ENCODE results near the gene EPB41L1. TPM values are rescaled to one million over a fixed set of nuclear protein-coding genes. Genes with fewer than 3 reads are reported as not detected.

The EPB41L1 gene
- polyA plus RNA-seq, 4 donors = 10.5 to 26.5 (median 12.6) TPM

- FAIRE-seq (no peak), DNase-seq (peak in 1 of 2 donors; percentile 6)
- H3K27me3 ChIP-seq (ENCODE audit: control insufficient read depth in 3 of 3, insufficient read depth in 3 of 3, low read length in 3 of 3) = no peaks in the 10 kb centered on the region
- H3K27ac ChIP-seq (ENCODE audit: low read depth in 1 of 3, low read length in 2 of 3) = peak overlapping the region; percentile 38 to 86 (median 78)
- 0 to 1% (median 1%) methylated on average over 6 of the region's 6 CpGs for WGBS, 3 donors
- H3K4me3 ChIP-seq (ENCODE audit: low read depth in 1 of 3, low read length in 3 of 3) = peak overlapping the region; percentile 75 to 95 (median 86)
- H3K9me3 ChIP-seq (ENCODE audit: control insufficient read depth in 2 of 2, insufficient read depth in 1 of 2, low read depth in 1 of 2, low read length in 1 of 2) = no peaks in the 10 kb centered on the region
- H3K36me3 ChIP-seq (ENCODE audit: control insufficient read depth in 3 of 3, insufficient read depth in 2 of 3, low read depth in 1 of 3, low read length in 3 of 3) = peaks cover 6 to 18% (median 15%) of the 10 kb centered on the region in 3 donors
- peaks cover 0 to 4% (median 0%) of the 10 kb centered on the region in 3 donors for H3K4me1 ChIP-seq (ENCODE audit: control insufficient read depth in 3 of 3, insufficient read depth in 2 of 3, low read depth in 1 of 3, low read length in 2 of 3)
Measured at GRCh38 chr20:36236786-36237121, 82.2 kb downstream of the EPB41L1 start.

GRCh38 chr20:36237477-36237876, 82.9 kb downstream of the EPB41L1 start:
- Histone ChIP-seq H3K36me3 (ENCODE audit: control insufficient read depth in 3 of 3, insufficient read depth in 2 of 3, low read depth in 1 of 3, low read length in 3 of 3) (peaks cover 6 to 22% (median 16%) of the 10 kb centered on the region in 3 donors), H3K27me3 (ENCODE audit: control insufficient read depth in 3 of 3, insufficient read depth in 3 of 3, low read length in 3 of 3) (no peaks in the 10 kb centered on the region), H3K9me3 (ENCODE audit: control insufficient read depth in 2 of 2, insufficient read depth in 1 of 2, low read depth in 1 of 2, low read length in 1 of 2) (no peaks in the 10 kb centered on the region), H3K4me1 (ENCODE audit: control insufficient read depth in 3 of 3, insufficient read depth in 2 of 3, low read depth in 1 of 3, low read length in 2 of 3) (peaks cover 0 to 4% (median 0%) of the 10 kb centered on the region in 3 donors), H3K27ac (ENCODE audit: low read depth in 1 of 3, low read length in 2 of 3) (no peak overlapping the region), H3K4me3 (ENCODE audit: low read depth in 1 of 3, low read length in 3 of 3) (peak overlapping the region in 2 of 3 donors; percentile 75 to 95)
- DNase-seq = no peak
- 58 to 63% (median 58%) methylated on average over 5 of the region's 5 CpGs for WGBS, 3 donors
- FAIRE-seq = no peak

- 88 to 95% (median 92%) methylated on average over 3 of the region's 3 CpGs for WGBS, 3 donors
- FAIRE-seq (no peak), DNase-seq (no peak)
- Histone ChIP-seq H3K27me3 (ENCODE audit: control insufficient read depth in 3 of 3, insufficient read depth in 3 of 3, low read length in 3 of 3) (no peaks in the 10 kb centered on the region), H3K27ac (ENCODE audit: low read depth in 1 of 3, low read length in 2 of 3) (no peak overlapping the region), H3K4me1 (ENCODE audit: control insufficient read depth in 3 of 3, insufficient read depth in 2 of 3, low read depth in 1 of 3, low read length in 2 of 3) (peaks cover 0 to 4% (median 0%) of the 10 kb centered on the region in 3 donors), H3K36me3 (ENCODE audit: control insufficient read depth in 3 of 3, insufficient read depth in 2 of 3, low read depth in 1 of 3, low read length in 3 of 3) (peaks cover 6 to 26% (median 16%) of the 10 kb centered on the region in 3 donors), H3K4me3 (ENCODE audit: low read depth in 1 of 3, low read length in 3 of 3) (no peak overlapping the region), H3K9me3 (ENCODE audit: control insufficient read depth in 2 of 2, insufficient read depth in 1 of 2, low read depth in 1 of 2, low read length in 1 of 2) (no peaks in the 10 kb centered on the region)
Measured at GRCh38 chr20:36238153-36238552, 83.6 kb downstream of the EPB41L1 start.

- Histone ChIP-seq H3K36me3 (ENCODE audit: control insufficient read depth in 3 of 3, insufficient read depth in 2 of 3, low read depth in 1 of 3, low read length in 3 of 3) (peaks cover 6 to 27% (median 16%) of the 10 kb centered on the region in 3 donors), H3K27ac (ENCODE audit: low read depth in 1 of 3, low read length in 2 of 3) (no peak overlapping the region), H3K4me1 (ENCODE audit: control insufficient read depth in 3 of 3, insufficient read depth in 2 of 3, low read depth in 1 of 3, low read length in 2 of 3) (peaks cover 0 to 4% (median 0%) of the 10 kb centered on the region in 3 donors), H3K4me3 (ENCODE audit: low read depth in 1 of 3, low read length in 3 of 3) (no peak overlapping the region), H3K9me3 (ENCODE audit: control insufficient read depth in 2 of 2, insufficient read depth in 1 of 2, low read depth in 1 of 2, low read length in 1 of 2) (no peaks in the 10 kb centered on the region), H3K27me3 (ENCODE audit: control insufficient read depth in 3 of 3, insufficient read depth in 3 of 3, low read length in 3 of 3) (no peaks in the 10 kb centered on the region)
- FAIRE-seq (no peak), DNase-seq (no peak)
- 53 to 61% (median 56%) methylated on average over 3 of the region's 3 CpGs for WGBS, 3 donors
Measured at GRCh38 chr20:36238760-36239159, 84.2 kb downstream of the EPB41L1 start.

- H3K4me3 ChIP-seq (ENCODE audit: low read depth in 1 of 3, low read length in 3 of 3) = no peak overlapping the region
- WGBS, 3 donors = 94 to 98% (median 97%) methylated on average over 12 of the region's 12 CpGs
- no peaks in the 10 kb centered on the region for H3K27me3 ChIP-seq (ENCODE audit: control insufficient read depth in 3 of 3, insufficient read depth in 3 of 3, low read length in 3 of 3)
- DNase-seq (no peak), FAIRE-seq (no peak)
- H3K27ac ChIP-seq (ENCODE audit: low read depth in 1 of 3, low read length in 2 of 3) = no peak overlapping the region
- no peaks in the 10 kb centered on the region for H3K9me3 ChIP-seq (ENCODE audit: control insufficient read depth in 2 of 2, insufficient read depth in 1 of 2, low read depth in 1 of 2, low read length in 1 of 2)
- peaks cover 0 to 4% (median 0%) of the 10 kb centered on the region in 3 donors for H3K4me1 ChIP-seq (ENCODE audit: control insufficient read depth in 3 of 3, insufficient read depth in 2 of 3, low read depth in 1 of 3, low read length in 2 of 3)
- peaks cover 17 to 36% (median 23%) of the 10 kb centered on the region in 3 donors for H3K36me3 ChIP-seq (ENCODE audit: control insufficient read depth in 3 of 3, insufficient read depth in 2 of 3, low read depth in 1 of 3, low read length in 3 of 3)
Measured at GRCh38 chr20:36240076-36240475, 85.5 kb downstream of the EPB41L1 start.

GRCh38 chr20:36241678-36242077, 87.1 kb downstream of the EPB41L1 start:
- DNase-seq (no peak), FAIRE-seq (no peak)
- Histone ChIP-seq H3K4me1 (ENCODE audit: control insufficient read depth in 3 of 3, insufficient read depth in 2 of 3, low read depth in 1 of 3, low read length in 2 of 3) (peaks cover 0 to 4% (median 0%) of the 10 kb centered on the region in 3 donors), H3K27me3 (ENCODE audit: control insufficient read depth in 3 of 3, insufficient read depth in 3 of 3, low read length in 3 of 3) (no peaks in the 10 kb centered on the region), H3K9me3 (ENCODE audit: control insufficient read depth in 2 of 2, insufficient read depth in 1 of 2, low read depth in 1 of 2, low read length in 1 of 2) (no peaks in the 10 kb centered on the region), H3K27ac (ENCODE audit: low read depth in 1 of 3, low read length in 2 of 3) (no peak overlapping the region), H3K36me3 (ENCODE audit: control insufficient read depth in 3 of 3, insufficient read depth in 2 of 3, low read depth in 1 of 3, low read length in 3 of 3) (peaks cover 21 to 49% (median 31%) of the 10 kb centered on the region in 3 donors), H3K4me3 (ENCODE audit: low read depth in 1 of 3, low read length in 3 of 3) (no peak overlapping the region)
- WGBS, 3 donors = 85 to 91% (median 89%) methylated on average over 4 of the region's 4 CpGs

GRCh38 chr20:36243726-36244125, 89.2 kb downstream of the EPB41L1 start:
- Histone ChIP-seq H3K4me3 (ENCODE audit: low read depth in 1 of 3, low read length in 3 of 3) (no peak overlapping the region), H3K4me1 (ENCODE audit: control insufficient read depth in 3 of 3, insufficient read depth in 2 of 3, low read depth in 1 of 3, low read length in 2 of 3) (no peaks in the 10 kb centered on the region), H3K9me3 (ENCODE audit: control insufficient read depth in 2 of 2, insufficient read depth in 1 of 2, low read depth in 1 of 2, low read length in 1 of 2) (no peaks in the 10 kb centered on the region), H3K27me3 (ENCODE audit: control insufficient read depth in 3 of 3, insufficient read depth in 3 of 3, low read length in 3 of 3) (no peaks in the 10 kb centered on the region), H3K27ac (ENCODE audit: low read depth in 1 of 3, low read length in 2 of 3) (no peak overlapping the region), H3K36me3 (ENCODE audit: control insufficient read depth in 3 of 3, insufficient read depth in 2 of 3, low read depth in 1 of 3, low read length in 3 of 3) (peaks cover 30 to 60% (median 41%) of the 10 kb centered on the region in 3 donors)
- FAIRE-seq (no peak), DNase-seq (no peak)
- WGBS, 3 donors = 74 to 85% (median 80%) methylated on average over 1 of the region's 1 CpG

GRCh38 chr20:36246401-36246800, 91.9 kb downstream of the EPB41L1 start:
- peaks cover 26 to 51% (median 28%) of the 10 kb centered on the region in 3 donors for H3K36me3 ChIP-seq (ENCODE audit: control insufficient read depth in 3 of 3, insufficient read depth in 2 of 3, low read depth in 1 of 3, low read length in 3 of 3)
- DNase-seq (no peak), FAIRE-seq (no peak)
- no peaks in the 10 kb centered on the region for H3K9me3 ChIP-seq (ENCODE audit: control insufficient read depth in 2 of 2, insufficient read depth in 1 of 2, low read depth in 1 of 2, low read length in 1 of 2)
- H3K4me3 ChIP-seq (ENCODE audit: low read depth in 1 of 3, low read length in 3 of 3) = no peak overlapping the region
- H3K27me3 ChIP-seq (ENCODE audit: control insufficient read depth in 3 of 3, insufficient read depth in 3 of 3, low read length in 3 of 3) = no peaks in the 10 kb centered on the region
- H3K27ac ChIP-seq (ENCODE audit: low read depth in 1 of 3, low read length in 2 of 3) = no peak overlapping the region
- no peaks in the 10 kb centered on the region for H3K4me1 ChIP-seq (ENCODE audit: control insufficient read depth in 3 of 3, insufficient read depth in 2 of 3, low read depth in 1 of 3, low read length in 2 of 3)
- WGBS, 3 donors = 87 to 95% (median 91%) methylated on average over 4 of the region's 4 CpGs

GRCh38 chr20:36248836-36249235, 94.3 kb downstream of the EPB41L1 start:
- no peak for FAIRE-seq
- DNase-seq = no peak
- H3K4me1 ChIP-seq (ENCODE audit: control insufficient read depth in 3 of 3, insufficient read depth in 2 of 3, low read depth in 1 of 3, low read length in 2 of 3) = no peaks in the 10 kb centered on the region
- no peaks in the 10 kb centered on the region for H3K27me3 ChIP-seq (ENCODE audit: control insufficient read depth in 3 of 3, insufficient read depth in 3 of 3, low read length in 3 of 3)
- no peaks in the 10 kb centered on the region for H3K9me3 ChIP-seq (ENCODE audit: control insufficient read depth in 2 of 2, insufficient read depth in 1 of 2, low read depth in 1 of 2, low read length in 1 of 2)
- H3K4me3 ChIP-seq (ENCODE audit: low read depth in 1 of 3, low read length in 3 of 3) = no peak overlapping the region
- WGBS, 3 donors = 83 to 87% (median 86%) methylated on average over 4 of the region's 4 CpGs
- peaks cover 29 to 57% (median 35%) of the 10 kb centered on the region in 3 donors for H3K36me3 ChIP-seq (ENCODE audit: control insufficient read depth in 3 of 3, insufficient read depth in 2 of 3, low read depth in 1 of 3, low read length in 3 of 3)
- H3K27ac ChIP-seq (ENCODE audit: low read depth in 1 of 3, low read length in 2 of 3) = no peak overlapping the region
